Stimulated activated effector memory CD8-positive, alpha-beta T cell treated with anti-CD3 and anti-CD28 coated beads, Interleukin-12 subunit alpha, Interleukin-12 subunit beta, amount 100 ng/mL, for 72 hours (primary cell): ENCODE measurements around the gene RELA.

Experiments
- ATAC-seq: fragments of 150-1000 bp; cut with Tn5 transposase; 2 replicates; pipeline ENCODE4 v1.10.0; 2021
- DNase-seq, 2 donors: peaks; one replicate each; pipeline ENCODE4 v3.0.0; 2021 to 2022; ENCODE audit warnings: low spot score in 2 of 2
- H3K27ac Mint-ChIP-seq: one replicate; pipeline ENCODE4 v1.8.0; 2022; ENCODE audit warnings: mild to moderate bottlenecking, mixed read lengths
- H3K36me3 Mint-ChIP-seq: one replicate; pipeline ENCODE4 v1.8.0; 2022; ENCODE audit warnings: mild to moderate bottlenecking, mixed read lengths
- H3K4me1 Mint-ChIP-seq: one replicate; pipeline ENCODE4 v1.8.0; 2022; ENCODE audit warnings: mixed read lengths
- H3K4me3 Mint-ChIP-seq: one replicate; pipeline ENCODE4 v1.8.0; 2022; ENCODE audit warnings: mild to moderate bottlenecking, mixed read lengths
- H3K9me3 Mint-ChIP-seq: one replicate; pipeline ENCODE4 v1.8.0; 2022; ENCODE audit warnings: mixed read lengths

Gene RELA

DNA sequence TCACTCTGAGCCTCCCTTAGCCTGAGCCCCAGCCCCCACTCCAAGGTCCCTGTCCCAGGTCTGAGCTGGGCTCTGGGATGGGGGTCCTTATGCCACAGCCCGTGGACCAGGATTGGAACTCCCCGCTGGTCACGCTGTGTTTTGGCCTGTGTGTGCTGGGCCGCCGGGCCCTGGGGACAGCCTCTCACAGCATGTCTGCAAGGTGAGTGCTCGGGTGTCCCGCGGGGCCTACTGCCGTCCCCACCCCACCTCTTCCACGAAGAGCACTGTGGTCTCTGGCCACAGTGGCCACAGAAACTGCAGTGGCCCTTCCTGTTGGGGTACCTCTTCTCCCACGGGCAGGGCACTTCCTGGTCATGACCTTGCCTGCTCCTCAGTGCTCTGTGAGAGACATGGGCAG is 28.3 kb downstream of the RELA start:
- Mint-ChIP-seq H3K27ac (peak overlapping the region; percentile 94), H3K4me1 (peaks cover 48% of the 10 kb centered on the region), H3K4me3 (peak overlapping the region; percentile 44), H3K36me3 (peaks cover 64% of the 10 kb centered on the region), H3K9me3 (no peaks in the 10 kb centered on the region)
- DNase-seq: no peak
- no peak for ATAC-seq

DNA sequence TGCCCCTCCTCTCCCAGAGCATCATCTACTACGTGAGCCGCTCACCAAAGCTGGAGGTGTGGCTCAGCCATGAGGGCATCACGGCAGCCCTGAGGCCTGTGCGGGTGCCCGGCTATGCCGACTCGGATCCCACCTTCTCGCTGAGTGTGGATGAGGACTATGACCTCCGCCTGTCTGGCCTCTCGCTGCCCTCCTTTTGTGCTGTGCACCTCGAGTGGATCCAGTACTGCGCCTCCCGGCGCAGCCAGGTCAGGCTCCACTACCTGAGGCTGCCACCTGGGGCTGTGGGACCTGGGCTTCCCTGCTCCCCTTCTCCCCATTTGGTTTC is 28.6 kb downstream of the RELA start:
- Mint-ChIP-seq H3K36me3 (peaks cover 65% of the 10 kb centered on the region), H3K27ac (peak overlapping the region; percentile 94), H3K4me1 (peaks cover 44% of the 10 kb centered on the region), H3K9me3 (no peaks in the 10 kb centered on the region), H3K4me3 (peak overlapping the region; percentile 44)
- DNase-seq: no peak
- peak; percentile 35 for ATAC-seq

DNA sequence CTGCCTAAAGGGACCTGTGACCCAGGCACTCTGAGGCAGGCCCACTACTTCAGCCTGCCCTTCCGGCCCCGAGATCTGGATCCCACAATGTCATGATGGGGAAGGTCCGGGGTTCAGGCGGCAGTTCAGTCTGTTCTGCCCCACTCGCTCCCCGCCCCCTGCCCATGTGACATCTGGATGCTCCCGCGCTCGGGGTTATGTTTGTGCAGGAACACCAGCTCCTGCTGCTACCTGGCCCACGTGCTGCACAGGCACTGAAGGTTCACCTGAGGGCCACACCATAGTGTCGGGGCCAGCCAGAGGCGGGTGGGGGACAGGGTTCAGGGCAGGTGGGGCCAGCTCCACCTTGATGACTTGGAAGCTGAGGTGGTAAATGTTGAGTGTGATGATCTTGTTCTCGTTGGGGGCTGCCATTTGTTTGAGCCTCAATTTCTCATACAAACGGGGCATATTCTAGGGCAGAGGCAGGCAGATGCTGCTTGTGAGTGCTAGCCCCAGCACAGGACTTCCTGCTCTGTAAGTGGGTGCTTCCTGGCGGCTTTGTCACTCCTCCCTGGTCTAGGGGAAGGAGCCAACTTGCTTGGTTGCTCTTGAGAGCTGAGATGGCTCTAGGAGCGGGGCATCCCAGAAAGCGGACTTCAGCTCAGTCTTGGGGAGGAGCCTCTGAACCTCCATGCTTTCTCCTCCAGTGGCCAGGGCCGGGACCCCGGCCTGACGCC is 29.2 kb downstream of the RELA start:
- DNase-seq: no peak
- Mint-ChIP-seq H3K4me1 (peaks cover 39% of the 10 kb centered on the region), H3K36me3 (peaks cover 67% of the 10 kb centered on the region), H3K4me3 (peak overlapping the region; percentile 44), H3K27ac (peak overlapping the region; percentile 94), H3K9me3 (no peaks in the 10 kb centered on the region)
- ATAC-seq: peak; percentile 31

DNA sequence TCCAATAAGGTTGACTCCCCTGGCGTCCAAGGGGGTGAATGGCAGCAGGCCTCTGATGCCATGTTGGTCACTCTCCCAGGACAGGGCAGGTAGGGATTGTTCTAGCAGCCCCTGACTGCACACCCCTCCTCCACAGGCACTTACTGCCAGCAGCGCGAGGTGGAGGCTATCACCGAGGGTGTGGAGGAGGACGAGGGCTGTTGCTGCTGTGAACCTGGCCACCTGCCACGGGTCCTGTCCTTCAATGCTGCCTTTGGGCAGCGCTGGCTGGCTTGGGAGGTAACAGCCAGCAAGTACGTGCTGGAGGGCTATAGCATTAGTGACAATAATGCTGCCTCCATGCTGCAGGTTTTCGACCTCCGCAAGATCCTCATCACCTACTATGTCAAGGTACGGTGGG is 32.5 kb downstream of the RELA start:
- H3K9me3 Mint-ChIP-seq: no peaks in the 10 kb centered on the region
- H3K27ac Mint-ChIP-seq: no peak overlapping the region
- H3K4me1 Mint-ChIP-seq: peaks cover 33% of the 10 kb centered on the region
- ATAC-seq: no peak
- DNase-seq: no peak
- H3K36me3 Mint-ChIP-seq: peaks cover 67% of the 10 kb centered on the region
- H3K4me3 Mint-ChIP-seq: no peak overlapping the region

DNA sequence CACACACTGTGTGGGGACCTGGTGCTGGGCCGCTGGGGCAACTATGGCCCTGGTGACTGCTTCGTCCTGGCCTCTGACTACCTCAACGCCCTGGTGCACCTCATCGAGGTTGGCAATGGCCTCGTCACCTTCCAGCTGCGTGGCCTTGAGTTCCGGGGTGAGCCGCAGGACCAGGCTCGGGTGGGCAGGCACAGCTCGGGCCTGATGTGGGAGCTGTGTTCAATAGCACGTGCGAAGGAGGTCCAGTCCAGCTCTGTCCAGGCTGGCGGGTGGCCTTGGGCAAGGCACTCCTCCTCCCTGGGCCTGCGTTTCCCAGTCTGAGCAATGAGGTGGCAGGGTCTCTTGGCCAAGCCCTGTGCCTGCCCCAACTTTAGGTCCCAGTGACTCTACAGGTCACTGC is 33.1 kb downstream of the RELA start:
- peaks cover 26% of the 10 kb centered on the region for H3K4me1 Mint-ChIP-seq
- no peak overlapping the region for H3K4me3 Mint-ChIP-seq
- no peaks in the 10 kb centered on the region for H3K9me3 Mint-ChIP-seq
- ATAC-seq (no peak), DNase-seq (no peak)
- no peak overlapping the region for H3K27ac Mint-ChIP-seq
- peaks cover 66% of the 10 kb centered on the region for H3K36me3 Mint-ChIP-seq

DNA sequence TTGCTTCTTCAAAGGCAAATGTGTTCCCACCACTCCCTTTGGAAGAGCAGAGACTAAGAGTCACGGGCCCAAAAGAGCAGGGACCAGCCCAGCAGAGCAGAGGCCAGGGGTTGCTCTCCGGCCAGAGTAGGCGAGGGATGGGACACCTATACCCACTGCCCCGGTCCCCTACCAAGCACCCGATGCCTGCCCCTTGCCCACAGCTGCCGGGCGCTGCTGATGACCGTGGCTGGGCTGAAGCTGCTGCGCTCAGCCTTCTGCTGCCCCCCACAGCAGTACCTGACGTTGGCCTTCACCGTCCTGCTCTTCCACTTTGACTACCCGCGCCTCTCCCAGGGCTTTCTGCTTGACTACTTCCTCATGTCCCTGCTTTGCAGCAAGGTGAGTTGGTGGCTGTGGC is 35.5 kb downstream of the RELA start:
- peaks cover 79% of the 10 kb centered on the region for H3K36me3 Mint-ChIP-seq
- peak overlapping the region; percentile 26 for H3K27ac Mint-ChIP-seq
- H3K4me1 Mint-ChIP-seq: peaks cover 22% of the 10 kb centered on the region
- H3K4me3 Mint-ChIP-seq: no peak overlapping the region
- DNase-seq: no peak
- no peak for ATAC-seq
- H3K9me3 Mint-ChIP-seq: no peaks in the 10 kb centered on the region

DNA sequence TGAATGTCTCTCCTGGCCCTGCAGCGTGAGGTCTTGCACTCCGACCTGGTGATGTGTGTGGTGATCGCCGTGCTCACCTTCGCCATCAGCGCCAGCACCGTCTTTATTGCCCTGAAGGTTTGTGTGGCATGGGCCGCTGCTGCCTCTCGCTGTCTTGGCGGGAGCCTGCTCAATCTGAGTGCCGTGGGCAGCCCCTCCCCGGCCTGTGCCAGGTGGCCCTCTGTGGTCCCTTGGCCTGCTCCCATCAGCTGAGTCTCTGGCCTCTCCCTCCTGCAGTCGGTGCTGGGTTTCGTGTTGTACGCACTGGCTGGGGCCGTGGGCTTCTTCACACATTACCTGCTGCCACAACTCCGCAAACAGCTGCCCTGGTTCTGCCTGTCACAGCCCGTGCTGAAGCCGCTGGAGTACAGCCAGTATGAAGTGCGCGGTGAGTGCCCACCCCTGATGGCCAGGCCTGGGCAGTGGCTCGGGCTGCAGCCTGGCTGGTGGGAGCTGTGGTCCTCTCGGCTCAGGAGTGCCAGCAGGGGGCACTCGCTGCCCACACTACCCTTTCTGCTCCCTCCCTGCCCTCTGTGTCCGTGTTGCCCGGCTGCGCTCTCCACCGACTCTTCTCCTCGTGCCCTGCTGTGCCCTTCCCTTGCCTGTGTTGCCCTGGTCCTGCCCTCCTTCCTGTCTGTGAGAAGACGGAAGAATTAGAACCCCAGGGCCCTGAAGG is 36.9 kb downstream of the RELA start:
- Mint-ChIP-seq H3K36me3 (peaks cover 80% of the 10 kb centered on the region), H3K4me1 (peaks cover 23% of the 10 kb centered on the region), H3K27ac (peak overlapping the region; percentile 56), H3K4me3 (no peak overlapping the region), H3K9me3 (no peaks in the 10 kb centered on the region)
- DNase-seq (peak; percentile 28 to 67), ATAC-seq (peak; percentile 76)

DNA sequence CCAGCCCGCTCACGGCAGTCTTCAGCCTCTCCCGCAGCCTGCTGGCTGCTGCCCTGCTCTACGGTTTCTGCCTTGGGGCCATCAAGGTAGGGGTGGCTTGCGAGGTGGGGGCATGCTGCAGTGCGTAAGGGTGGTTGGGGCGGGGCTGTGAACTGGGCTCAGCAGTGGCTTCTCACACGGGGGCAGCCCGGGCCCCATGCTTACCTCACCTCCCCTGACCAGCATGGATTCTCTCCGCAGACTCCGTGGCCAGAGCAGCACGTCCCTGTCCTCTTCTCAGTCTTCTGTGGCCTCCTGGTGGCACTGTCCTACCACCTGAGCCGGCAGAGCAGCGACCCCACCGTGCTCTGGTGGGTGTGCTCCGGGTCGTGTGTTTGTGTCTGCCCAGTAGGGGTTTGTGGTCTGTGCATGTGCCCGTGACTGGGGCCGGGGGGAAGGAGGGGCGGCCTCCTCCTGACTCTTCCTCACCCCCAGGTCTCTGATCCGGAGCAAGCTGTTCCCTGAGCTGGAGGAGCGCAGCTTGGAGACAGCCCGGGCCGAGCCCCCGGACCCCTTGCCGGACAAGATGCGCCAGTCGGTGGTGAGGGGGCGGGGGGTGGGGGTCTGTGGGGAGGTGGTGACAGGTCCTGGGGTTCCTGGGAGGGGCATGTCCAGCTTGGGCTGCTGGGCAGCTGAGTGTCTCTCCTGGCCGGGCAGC is 37.6 kb downstream of the RELA start:
- Mint-ChIP-seq H3K4me3 (no peak overlapping the region), H3K9me3 (no peaks in the 10 kb centered on the region), H3K36me3 (peaks cover 75% of the 10 kb centered on the region), H3K27ac (no peak overlapping the region), H3K4me1 (peaks cover 23% of the 10 kb centered on the region)
- ATAC-seq (no peak), DNase-seq (no peak)

DNA sequence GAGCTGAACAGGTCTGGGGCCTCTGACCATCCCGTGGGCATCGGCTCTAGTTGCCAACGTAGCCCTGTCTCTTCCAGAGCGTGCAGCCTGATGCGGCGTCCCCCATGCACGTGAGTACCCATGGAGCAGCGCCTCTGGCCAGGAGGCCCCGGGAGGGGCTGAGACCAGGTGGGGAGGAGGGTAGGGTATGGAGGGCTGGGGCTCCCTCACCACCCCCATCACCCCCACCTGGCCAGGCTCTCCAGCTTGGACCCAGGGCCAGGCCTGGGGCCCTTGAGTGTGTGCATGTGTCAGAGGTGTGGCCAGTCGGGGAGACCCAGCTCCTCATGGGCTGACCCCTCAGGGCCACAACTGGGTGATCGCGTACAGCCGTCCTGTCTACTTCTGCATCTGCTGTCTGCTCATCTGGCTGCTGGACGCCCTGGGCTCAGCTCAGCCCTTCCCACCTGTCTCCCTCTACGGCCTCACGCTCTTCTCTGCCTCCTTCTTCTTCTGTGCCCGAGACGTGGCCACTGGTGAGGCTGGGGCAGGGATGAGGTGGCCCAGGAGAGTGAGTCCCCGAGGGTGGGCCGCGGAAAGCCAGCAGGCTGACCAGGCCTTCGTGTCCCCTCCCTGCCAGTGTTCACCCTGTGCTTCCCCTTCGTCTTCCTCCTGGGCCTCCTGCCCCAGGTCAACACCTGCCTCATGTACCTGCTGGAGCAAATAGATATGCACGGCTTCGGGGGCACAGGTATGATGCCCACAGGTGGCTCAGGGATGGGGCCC is 38.7 kb downstream of the RELA start:
- DNase-seq (no peak), ATAC-seq (no peak)
- H3K36me3 Mint-ChIP-seq: peaks cover 84% of the 10 kb centered on the region
- H3K27ac Mint-ChIP-seq: peak overlapping the region; percentile 49
- no peak overlapping the region for H3K4me3 Mint-ChIP-seq
- H3K4me1 Mint-ChIP-seq: peaks cover 23% of the 10 kb centered on the region
- no peaks in the 10 kb centered on the region for H3K9me3 Mint-ChIP-seq

DNA sequence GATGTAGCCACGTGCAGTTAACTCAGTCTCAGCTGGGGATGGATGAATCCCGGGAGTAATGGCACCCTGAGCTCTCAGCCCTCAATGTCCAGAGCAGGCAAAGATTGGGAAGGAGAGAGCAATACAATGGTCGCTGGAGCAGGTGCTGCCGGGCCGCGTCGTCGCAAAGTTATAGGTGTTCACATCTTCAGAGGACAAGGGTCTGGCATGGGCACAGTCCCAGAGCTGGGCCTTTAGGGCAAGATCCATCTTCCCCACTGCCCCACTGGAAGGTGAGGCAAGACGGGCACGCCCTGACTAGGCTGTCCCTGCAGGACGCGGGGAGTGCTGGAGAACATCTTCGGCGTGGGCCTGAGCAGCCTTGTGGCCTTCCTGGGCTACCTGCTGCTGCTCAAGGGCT is 39.5 kb downstream of the RELA start:
- Mint-ChIP-seq H3K4me3 (no peak overlapping the region), H3K9me3 (no peaks in the 10 kb centered on the region), H3K4me1 (peaks cover 23% of the 10 kb centered on the region), H3K36me3 (peaks cover 86% of the 10 kb centered on the region), H3K27ac (peak overlapping the region; percentile 82)
- DNase-seq (no peak), ATAC-seq (no peak)

DNA sequence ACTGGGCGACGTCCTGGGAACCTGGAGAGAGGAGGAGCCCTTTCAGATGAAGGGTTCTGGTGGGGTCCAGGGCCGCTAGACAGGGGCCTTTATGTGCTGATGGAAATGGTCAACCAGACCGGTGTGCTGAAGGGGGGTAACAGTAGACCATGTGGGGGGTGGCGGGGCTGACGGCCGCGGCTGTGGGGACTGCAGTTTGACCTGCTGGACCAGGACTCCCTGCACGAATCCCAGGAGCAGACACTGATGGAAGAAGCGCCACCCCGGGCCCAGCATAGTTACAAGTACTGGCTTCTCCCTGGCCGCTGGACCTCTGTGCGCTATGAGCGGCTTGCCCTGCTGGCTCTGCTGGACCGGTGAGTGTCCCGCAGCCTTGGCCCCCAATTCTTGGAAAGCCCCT is 40.7 kb downstream of the RELA start:
- no peak overlapping the region for H3K4me3 Mint-ChIP-seq
- H3K27ac Mint-ChIP-seq: peak overlapping the region; percentile 79
- peaks cover 91% of the 10 kb centered on the region for H3K36me3 Mint-ChIP-seq
- H3K9me3 Mint-ChIP-seq: no peaks in the 10 kb centered on the region
- peaks cover 30% of the 10 kb centered on the region for H3K4me1 Mint-ChIP-seq
- ATAC-seq: no peak
- DNase-seq: no peak

DNA sequence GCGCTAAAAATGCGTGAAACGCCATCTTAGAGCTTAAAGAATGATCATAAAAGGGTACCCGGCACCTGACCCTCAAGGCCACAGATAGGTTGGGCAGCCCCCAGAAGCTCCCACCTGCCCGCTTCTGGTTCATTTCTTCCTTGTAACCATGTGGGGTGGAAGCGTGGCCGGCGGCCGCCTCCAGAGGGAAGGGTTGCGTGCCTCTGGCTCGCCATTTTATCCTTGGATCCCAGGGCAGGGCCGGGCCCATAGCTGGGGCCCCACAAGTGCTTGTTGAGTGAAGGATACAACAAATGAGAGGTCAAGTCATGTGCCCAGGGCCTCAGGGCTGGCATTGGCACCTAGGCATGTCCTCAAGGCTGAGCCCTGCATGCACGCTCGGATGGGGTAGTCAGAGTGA is 41.3 kb downstream of the RELA start:
- ATAC-seq (no peak), DNase-seq (no peak)
- no peaks in the 10 kb centered on the region for H3K9me3 Mint-ChIP-seq
- H3K4me1 Mint-ChIP-seq: peaks cover 35% of the 10 kb centered on the region
- H3K27ac Mint-ChIP-seq: peak overlapping the region; percentile 79
- no peak overlapping the region for H3K4me3 Mint-ChIP-seq
- H3K36me3 Mint-ChIP-seq: peaks cover 91% of the 10 kb centered on the region

DNA sequence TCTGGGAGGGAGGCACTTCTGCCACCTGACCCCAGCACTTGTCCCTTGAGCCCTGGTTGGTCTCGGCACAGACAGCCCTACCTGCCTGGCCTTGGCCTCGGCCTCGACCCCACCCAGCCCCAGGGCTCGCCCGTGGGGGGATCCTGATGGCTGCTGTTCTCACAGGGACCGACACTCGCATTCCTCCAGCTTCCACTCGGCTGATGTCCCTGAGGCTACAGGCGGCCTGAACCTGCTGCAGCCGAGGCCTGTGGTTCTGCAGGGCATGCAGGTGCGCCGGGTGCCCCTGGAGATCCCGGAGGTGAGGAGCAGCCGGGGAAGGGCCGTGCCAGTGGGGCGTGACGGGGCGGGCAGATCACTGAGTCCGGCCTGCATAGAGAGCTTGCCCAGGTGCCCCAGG is 42.0 kb downstream of the RELA start:
- Mint-ChIP-seq H3K4me1 (peaks cover 31% of the 10 kb centered on the region), H3K4me3 (no peak overlapping the region), H3K27ac (no peak overlapping the region), H3K36me3 (peaks cover 90% of the 10 kb centered on the region), H3K9me3 (no peaks in the 10 kb centered on the region)
- no peak for ATAC-seq
- DNase-seq: no peak

DNA sequence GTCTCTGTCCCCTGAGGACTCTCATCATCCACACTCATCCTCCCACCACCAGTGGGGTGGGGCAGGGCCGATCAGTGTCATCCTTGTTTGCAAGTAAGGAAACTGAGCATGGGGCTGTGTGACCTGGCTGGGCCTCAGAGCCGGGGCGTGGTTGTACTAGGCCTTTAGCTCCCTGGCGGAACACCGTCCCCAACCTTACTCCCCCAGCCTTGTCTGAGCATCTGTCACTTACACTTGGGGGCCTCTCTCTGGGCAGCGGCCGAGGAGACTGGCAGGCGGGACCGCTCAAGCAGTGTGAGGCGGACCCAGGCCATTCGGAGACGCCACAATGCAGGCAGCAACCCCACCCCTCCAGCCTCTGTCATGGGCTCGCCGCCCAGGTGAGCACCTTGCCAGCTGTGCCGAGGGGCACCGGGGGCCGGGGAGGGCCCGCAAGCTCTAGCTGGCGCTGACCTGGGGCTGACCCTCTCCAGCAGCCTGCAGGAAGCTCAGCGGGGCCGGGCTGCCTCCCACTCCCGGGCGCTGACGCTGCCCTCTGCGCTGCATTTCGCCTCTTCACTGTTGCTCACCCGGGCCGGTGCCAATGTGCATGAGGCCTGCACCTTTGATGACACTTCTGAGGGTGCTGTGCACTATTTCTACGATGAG is 43.3 kb downstream of the RELA start:
- Mint-ChIP-seq H3K36me3 (peaks cover 90% of the 10 kb centered on the region), H3K4me1 (peaks cover 30% of the 10 kb centered on the region), H3K27ac (peak overlapping the region; percentile 61), H3K9me3 (no peaks in the 10 kb centered on the region), H3K4me3 (no peak overlapping the region)
- DNase-seq (no peak), ATAC-seq (no peak)

DNA sequence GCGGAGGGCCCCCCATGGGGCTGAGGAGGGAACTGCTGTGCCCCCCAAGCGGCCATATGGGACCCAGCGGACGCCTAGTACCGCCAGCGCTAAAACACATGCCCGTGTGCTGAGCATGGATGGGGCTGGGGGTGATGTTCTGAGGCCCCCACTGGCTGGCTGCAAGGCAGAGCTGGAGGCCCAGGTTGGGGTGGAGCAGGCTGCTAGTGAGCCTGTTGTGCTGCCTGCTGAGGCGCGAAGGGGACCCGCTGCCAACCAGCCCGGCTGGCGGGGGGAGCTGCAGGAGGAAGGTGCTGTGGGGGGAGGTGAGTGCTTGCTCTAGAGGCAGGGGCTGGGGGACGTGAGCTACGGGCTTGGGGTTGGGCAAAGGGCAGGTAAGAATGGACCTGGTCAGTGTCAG is 44.0 kb downstream of the RELA start:
- Mint-ChIP-seq H3K9me3 (no peaks in the 10 kb centered on the region), H3K4me3 (no peak overlapping the region), H3K27ac (peak overlapping the region; percentile 61), H3K36me3 (peaks cover 88% of the 10 kb centered on the region), H3K4me1 (peaks cover 26% of the 10 kb centered on the region)
- DNase-seq: no peak
- ATAC-seq: no peak
